ENCODE data around the gene TRABD.
A peak's percentile ranks its signal among the peaks of the same experiment; 100 is the strongest.
"Not testable (repeated sequence)": the region's sequence is repeated elsewhere in the genome, so short reads cannot be mapped to it uniquely, and the experiment has no call there.

TRABD gene, protein sequence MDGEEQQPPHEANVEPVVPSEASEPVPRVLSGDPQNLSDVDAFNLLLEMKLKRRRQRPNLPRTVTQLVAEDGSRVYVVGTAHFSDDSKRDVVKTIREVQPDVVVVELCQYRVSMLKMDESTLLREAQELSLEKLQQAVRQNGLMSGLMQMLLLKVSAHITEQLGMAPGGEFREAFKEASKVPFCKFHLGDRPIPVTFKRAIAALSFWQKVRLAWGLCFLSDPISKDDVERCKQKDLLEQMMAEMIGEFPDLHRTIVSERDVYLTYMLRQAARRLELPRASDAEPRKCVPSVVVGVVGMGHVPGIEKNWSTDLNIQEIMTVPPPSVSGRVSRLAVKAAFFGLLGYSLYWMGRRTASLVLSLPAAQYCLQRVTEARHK

GRCh38 chr22:50185375-50186087 lies at the start of gene TRABD:
TSS of gene TRABD (plus strand) at chr22:50185913. CDS start at chr22:50193061, 7,148 bp downstream.
- Mint-ChIP-seq H3K27ac (peak within 1 kb of the TSS; percentile 94), H3K9me3 (no peaks in the 10 kb centered on the region), H3K4me1 (ENCODE audit: low read depth) (peaks cover 19% of the 10 kb centered on the region), H3K36me3 (ENCODE audit: low read depth) (peaks cover 6% of the 10 kb centered on the region), H3K4me3 (peak within 1 kb of the TSS; percentile 95), H3K27me3 (ENCODE audit: low read depth) (no peaks in the 10 kb centered on the region)

- no peaks in the 10 kb centered on the region for H3K4me1 Mint-ChIP-seq (ENCODE audit: low read depth)
- no peaks in the 10 kb centered on the region for H3K9me3 Mint-ChIP-seq
- no peaks in the 10 kb centered on the region for H3K36me3 Mint-ChIP-seq (ENCODE audit: low read depth)
- H3K27me3 Mint-ChIP-seq (ENCODE audit: low read depth): peaks cover 32% of the 10 kb centered on the region
- no peak overlapping the region for H3K27ac Mint-ChIP-seq
- no peak overlapping the region for H3K4me3 Mint-ChIP-seq
Observed at GRCh38 chr22:50136581-50137015, 49.1 kb upstream of the TRABD start.

DNA sequence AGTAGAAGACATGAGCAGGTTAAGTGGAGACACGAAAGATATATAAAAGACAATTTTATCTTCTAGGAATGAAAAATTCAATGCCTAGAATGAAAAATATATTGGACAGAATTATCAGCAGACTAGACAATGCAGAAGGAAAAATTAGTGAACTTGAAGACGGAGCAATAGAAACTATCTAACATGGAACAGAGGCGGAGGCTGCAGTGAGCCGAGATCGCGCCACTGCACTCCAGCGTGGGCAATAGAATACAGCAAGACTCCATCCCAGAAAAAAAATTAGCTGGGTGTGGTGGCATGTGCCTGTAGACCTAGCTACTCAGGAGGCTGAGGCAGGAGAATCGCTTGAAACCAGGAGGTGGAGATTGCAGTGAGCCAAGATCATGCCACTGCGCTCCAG lies 48.4 kb upstream of the TRABD start:
- H3K27ac Mint-ChIP-seq; H3K4me1 Mint-ChIP-seq (ENCODE audit: low read depth); H3K36me3 Mint-ChIP-seq (ENCODE audit: low read depth); H3K4me3 Mint-ChIP-seq; H3K9me3 Mint-ChIP-seq: not testable (repeated sequence)
- peaks cover 27% of the 10 kb centered on the region for H3K27me3 Mint-ChIP-seq (ENCODE audit: low read depth)

- H3K9me3 Mint-ChIP-seq: no peaks in the 10 kb centered on the region
- H3K4me1 Mint-ChIP-seq (ENCODE audit: low read depth): no peaks in the 10 kb centered on the region
- no peak overlapping the region for H3K27ac Mint-ChIP-seq
- peaks cover 28% of the 10 kb centered on the region for H3K27me3 Mint-ChIP-seq (ENCODE audit: low read depth)
- no peak overlapping the region for H3K4me3 Mint-ChIP-seq
- H3K36me3 Mint-ChIP-seq (ENCODE audit: low read depth): no peaks in the 10 kb centered on the region
Observed at GRCh38 chr22:50138041-50138440, 47.7 kb upstream of the TRABD start.

DNA sequence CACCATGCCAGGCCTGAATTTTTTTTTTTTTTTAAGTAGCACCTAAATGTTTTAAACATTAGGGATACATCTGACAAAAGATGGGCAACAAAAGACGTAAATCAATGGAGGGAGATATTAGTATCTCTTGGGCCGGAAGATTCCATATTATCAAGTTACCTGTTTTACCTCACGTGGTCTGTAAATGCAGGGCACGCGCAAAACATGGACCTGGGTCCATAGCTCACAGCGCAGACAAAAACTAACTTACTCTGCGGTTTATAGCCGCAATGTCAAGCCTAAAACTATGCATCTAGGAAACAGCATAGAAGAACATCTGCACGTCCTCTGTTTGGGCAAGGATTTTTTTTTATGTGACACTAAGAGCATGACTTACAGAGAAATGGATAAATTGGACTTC lies 46.7 kb upstream of the TRABD start:
- no peak overlapping the region for H3K4me3 Mint-ChIP-seq
- H3K36me3 Mint-ChIP-seq (ENCODE audit: low read depth): no peaks in the 10 kb centered on the region
- H3K27ac Mint-ChIP-seq: no peak overlapping the region
- no peaks in the 10 kb centered on the region for H3K4me1 Mint-ChIP-seq (ENCODE audit: low read depth)
- H3K9me3 Mint-ChIP-seq: no peaks in the 10 kb centered on the region
- H3K27me3 Mint-ChIP-seq (ENCODE audit: low read depth): peaks cover 30% of the 10 kb centered on the region

DNA sequence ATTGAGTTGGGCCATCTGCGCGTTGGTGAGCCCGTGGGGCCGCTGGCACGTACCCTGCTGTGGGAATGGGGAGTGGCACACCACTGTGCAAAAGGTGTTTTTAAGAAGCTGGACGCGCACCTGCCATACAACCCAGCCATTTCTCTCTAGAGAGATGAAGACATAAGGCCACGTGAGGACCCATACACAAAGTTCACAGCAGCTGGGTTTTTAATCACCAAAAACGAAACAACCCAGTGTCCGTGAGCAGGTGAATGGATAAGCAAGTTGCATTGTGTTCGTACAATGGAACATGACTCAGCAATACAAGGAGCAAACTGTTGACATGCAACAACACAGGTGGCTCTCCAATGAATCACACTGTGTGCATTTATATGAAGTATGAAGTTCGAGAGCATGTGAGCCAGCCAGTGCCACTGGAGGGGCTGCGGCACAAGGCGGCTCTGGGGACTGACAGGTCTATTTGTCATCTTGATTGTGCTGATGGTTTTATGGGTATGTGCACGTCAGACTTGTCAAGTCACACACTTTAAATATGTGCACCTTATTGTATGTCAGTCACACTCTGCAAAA lies 45.8 kb upstream of the TRABD start:
- Mint-ChIP-seq H3K9me3 (no peaks in the 10 kb centered on the region), H3K36me3 (ENCODE audit: low read depth) (no peaks in the 10 kb centered on the region), H3K4me3 (no peak overlapping the region), H3K27ac (no peak overlapping the region), H3K27me3 (ENCODE audit: low read depth) (peaks cover 25% of the 10 kb centered on the region), H3K4me1 (ENCODE audit: low read depth) (no peaks in the 10 kb centered on the region)

- H3K36me3 Mint-ChIP-seq (ENCODE audit: low read depth): no peaks in the 10 kb centered on the region
- H3K4me1 Mint-ChIP-seq (ENCODE audit: low read depth): no peaks in the 10 kb centered on the region
- H3K27me3 Mint-ChIP-seq (ENCODE audit: low read depth): peaks cover 25% of the 10 kb centered on the region
- no peak overlapping the region for H3K27ac Mint-ChIP-seq
- no peak overlapping the region for H3K4me3 Mint-ChIP-seq
- no peaks in the 10 kb centered on the region for H3K9me3 Mint-ChIP-seq
Observed at GRCh38 chr22:50140615-50141014, 45.1 kb upstream of the TRABD start.

- Mint-ChIP-seq H3K4me1 (ENCODE audit: low read depth) (no peaks in the 10 kb centered on the region), H3K4me3 (no peak overlapping the region), H3K36me3 (ENCODE audit: low read depth) (no peaks in the 10 kb centered on the region), H3K27ac (no peak overlapping the region), H3K9me3 (no peaks in the 10 kb centered on the region), H3K27me3 (ENCODE audit: low read depth) (peaks cover 19% of the 10 kb centered on the region)
Observed at GRCh38 chr22:50141462-50141861, 44.3 kb upstream of the TRABD start.

- no peaks in the 10 kb centered on the region for H3K36me3 Mint-ChIP-seq (ENCODE audit: low read depth)
- H3K27me3 Mint-ChIP-seq (ENCODE audit: low read depth): peaks cover 18% of the 10 kb centered on the region
- no peak overlapping the region for H3K27ac Mint-ChIP-seq
- H3K4me1 Mint-ChIP-seq (ENCODE audit: low read depth): no peaks in the 10 kb centered on the region
- no peak overlapping the region for H3K4me3 Mint-ChIP-seq
- no peaks in the 10 kb centered on the region for H3K9me3 Mint-ChIP-seq
Observed at GRCh38 chr22:50141891-50142363, 43.8 kb upstream of the TRABD start.

DNA sequence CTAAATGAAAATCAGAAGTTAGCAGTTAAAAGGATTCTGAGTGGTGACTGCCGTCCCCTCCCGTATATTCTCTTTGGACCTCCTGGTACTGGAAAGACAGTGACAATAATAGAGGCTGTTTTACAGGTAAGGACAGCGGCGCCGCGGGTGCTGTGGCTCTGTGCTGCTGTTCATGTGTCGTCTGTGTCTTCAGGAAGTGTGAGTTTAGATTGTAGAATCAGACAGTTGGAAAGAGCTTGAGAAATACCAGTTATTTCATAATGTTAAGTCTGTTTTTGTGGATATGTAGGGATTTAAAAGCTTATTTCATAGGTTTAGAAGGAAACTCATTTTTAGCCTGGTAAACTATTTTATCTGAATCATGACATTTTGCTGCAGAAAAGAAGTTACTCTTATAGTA lies 42.6 kb upstream of the TRABD start:
- Mint-ChIP-seq H3K36me3 (ENCODE audit: low read depth) (no peaks in the 10 kb centered on the region), H3K4me1 (ENCODE audit: low read depth) (no peaks in the 10 kb centered on the region), H3K9me3 (no peaks in the 10 kb centered on the region), H3K4me3 (no peak overlapping the region), H3K27ac (no peak overlapping the region), H3K27me3 (ENCODE audit: low read depth) (peaks cover 13% of the 10 kb centered on the region)

- no peak overlapping the region for H3K4me3 Mint-ChIP-seq
- peaks cover 2% of the 10 kb centered on the region for H3K4me1 Mint-ChIP-seq (ENCODE audit: low read depth)
- peaks cover 10% of the 10 kb centered on the region for H3K27me3 Mint-ChIP-seq (ENCODE audit: low read depth)
- H3K27ac Mint-ChIP-seq: no peak overlapping the region
- H3K36me3 Mint-ChIP-seq (ENCODE audit: low read depth): no peaks in the 10 kb centered on the region
- no peaks in the 10 kb centered on the region for H3K9me3 Mint-ChIP-seq
Observed at GRCh38 chr22:50144005-50144614, 41.6 kb upstream of the TRABD start.

- no peak overlapping the region for H3K4me3 Mint-ChIP-seq
- no peaks in the 10 kb centered on the region for H3K36me3 Mint-ChIP-seq (ENCODE audit: low read depth)
- H3K9me3 Mint-ChIP-seq: no peaks in the 10 kb centered on the region
- H3K4me1 Mint-ChIP-seq (ENCODE audit: low read depth): peaks cover 2% of the 10 kb centered on the region
- no peak overlapping the region for H3K27ac Mint-ChIP-seq
- H3K27me3 Mint-ChIP-seq (ENCODE audit: low read depth): peaks cover 6% of the 10 kb centered on the region
Observed at GRCh38 chr22:50145721-50146438, 39.8 kb upstream of the TRABD start.

GRCh38 chr22:50146439-50147238 lies 39.1 kb upstream of the TRABD start:
- H3K9me3 Mint-ChIP-seq: no peaks in the 10 kb centered on the region
- H3K27me3 Mint-ChIP-seq (ENCODE audit: low read depth): peaks cover 6% of the 10 kb centered on the region
- H3K4me3 Mint-ChIP-seq: no peak overlapping the region
- H3K36me3 Mint-ChIP-seq (ENCODE audit: low read depth): no peaks in the 10 kb centered on the region
- H3K27ac Mint-ChIP-seq: no peak overlapping the region
- peaks cover 2% of the 10 kb centered on the region for H3K4me1 Mint-ChIP-seq (ENCODE audit: low read depth)
